BJ (cell line): ENCODE results near the gene MT1F. TPM values are rescaled to one million over a fixed set of nuclear protein-coding genes. Genes with fewer than 3 reads are reported as not detected.
A peak's percentile ranks its signal among the peaks of the same experiment; 100 is the strongest.

Experiments
- CTCF ChIA-PET: fragments of 350-600 bp; formaldehyde crosslinking; extraction: SDS; loops from one replicate; lab custom pipeline; 2021; ENCODE audit warnings: antibody characterized with exemption, inconsistent platforms; lab: Yijun Ruan, JAX
- POLR2A ChIA-PET: fragments of 300-600 bp; sonication (Branson Sonifier 250); formaldehyde crosslinking; extraction: SDS; loops from one replicate; lab custom pipeline; 2021; ENCODE audit warnings: antibody characterized with exemption; lab: Charles Lee
- DNase-seq: peaks from one replicate; pipeline ENCODE4 v3.0.0-alpha.2; 2011; ENCODE audit warnings: low read depth
- H3K27me3 ChIP-seq: 2 replicates; pipeline ENCODE4 v1.6.0; 2011; ENCODE audit warnings: low read length; ENCODE audit not compliant: control insufficient read depth, insufficient read depth
- H3K36me3 ChIP-seq: 2 replicates; pipeline ENCODE4 v1.5.1; 2011; ENCODE audit warnings: low read length; ENCODE audit not compliant: control insufficient read depth, insufficient read depth
- H3K4me3 ChIP-seq: 2 replicates; pipeline ENCODE4 v1.5.1; 2011; ENCODE audit warnings: low read depth, mild to moderate bottlenecking, control low read depth, low read length
- CTCF ChIP-seq: IDR thresholded peaks from 2 replicates; pipeline ENCODE4 v1.5.1; 2011; ENCODE audit warnings: low read depth, mild to moderate bottlenecking, control low read depth, inconsistent platforms, low read length, moderate library complexity; ENCODE audit not compliant: insufficient read depth
- polyA plus RNA-seq: library from polyadenylated mRNA; depleted of rRNA; stranded (reverse); fragments of >200 nt; gene quantifications from 2 replicates; pipeline ENCODE4 v1.2.3, GENCODE V29; 2011

The MT1F gene
- polyA plus RNA-seq, 1 experiment, result 11.3 TPM

GRCh38 chr16:56683424-56684172, 25.8 kb downstream of the MT1F start:
- DNase-seq, result no peak
- Histone ChIP-seq H3K4me3 (no peak overlapping the region), H3K27me3 (no peaks in the 10 kb centered on the region), H3K36me3 (no peaks in the 10 kb centered on the region)
- POLR2A ChIA-PET, result no interaction called here
- TF ChIP-seq CTCF, result 0 out of 2 replicates have a peak, but pooled peaks have one; percentile 11
- CTCF ChIA-PET, result interaction anchor here (1.1 to 3.8 kb wide), 5 partner anchors 10 to 106 kb away, joined by 3 to 12 read pairs (median 5); no protein-coding TSS in a partner anchor

- DNase-seq, result no peak
- no peaks in the 10 kb centered on the region for H3K36me3 ChIP-seq
- TF ChIP-seq CTCF, result no peak
- ChIA-PET CTCF (interaction anchor here (1.3 to 3.8 kb wide), 5 partner anchors 11 to 84 kb away, joined by 3 to 12 read pairs (median 6); no protein-coding TSS in a partner anchor), POLR2A (no interaction called here)
- no peaks in the 10 kb centered on the region for H3K27me3 ChIP-seq
- H3K4me3 ChIP-seq, result no peak overlapping the region
These were observed 26.6 kb downstream of the MT1F start for GRCh38 chr16:56684256-56684925.

GRCh38 chr16:56684926-56685590, 27.3 kb downstream of the MT1F start:
- no peak overlapping the region for H3K4me3 ChIP-seq
- TF ChIP-seq CTCF, result no peak
- ChIA-PET CTCF (interaction anchor here (1.3 to 3.8 kb wide), 4 partner anchors 12 to 84 kb away, joined by 3 to 12 read pairs (median 5); no protein-coding TSS in a partner anchor), POLR2A (no interaction called here)
- H3K36me3 ChIP-seq, result no peaks in the 10 kb centered on the region
- H3K27me3 ChIP-seq, result no peaks in the 10 kb centered on the region
- no peak for DNase-seq

- H3K4me3 ChIP-seq, result no peak overlapping the region
- TF ChIP-seq CTCF, result no peak
- H3K36me3 ChIP-seq, result no peaks in the 10 kb centered on the region
- ChIA-PET CTCF (interaction anchor here (0.6 to 1.5 kb wide), 2 partner anchors 12 to 81 kb away, joined by 3 to 4 read pairs; no protein-coding TSS in a partner anchor), POLR2A (no interaction called here)
- no peaks in the 10 kb centered on the region for H3K27me3 ChIP-seq
- no peak for DNase-seq
These were observed 29.0 kb downstream of the MT1F start for GRCh38 chr16:56686758-56687157.
